Stimulated activated CD4-positive, alpha-beta T cell treated with anti-CD3 and anti-CD28 coated beads, Interleukin-1b, Interleukin-23, amount 100 ng/mL, for 4 hours (primary cell): ENCODE data around the gene DYNLT5.
"Not testable (repeated sequence)": the region's sequence is repeated elsewhere in the genome, so short reads cannot be mapped to it uniquely, and the experiment has no call there.

ENCODE experiments used
- DNase-seq, 2 donors: peaks; one replicate each; pipeline ENCODE4 v3.0.0-alpha.2; 2020; ENCODE audit warnings: low read depth in 2 of 2

The DYNLT5 gene, protein sequence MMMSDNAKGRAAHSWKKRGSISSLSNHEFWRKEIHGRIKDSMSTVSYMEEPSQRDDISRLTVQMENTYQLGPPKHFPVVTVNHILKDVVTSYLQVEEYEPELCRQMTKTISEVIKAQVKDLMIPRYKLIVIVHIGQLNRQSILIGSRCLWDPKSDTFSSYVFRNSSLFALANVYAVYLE

DNA sequence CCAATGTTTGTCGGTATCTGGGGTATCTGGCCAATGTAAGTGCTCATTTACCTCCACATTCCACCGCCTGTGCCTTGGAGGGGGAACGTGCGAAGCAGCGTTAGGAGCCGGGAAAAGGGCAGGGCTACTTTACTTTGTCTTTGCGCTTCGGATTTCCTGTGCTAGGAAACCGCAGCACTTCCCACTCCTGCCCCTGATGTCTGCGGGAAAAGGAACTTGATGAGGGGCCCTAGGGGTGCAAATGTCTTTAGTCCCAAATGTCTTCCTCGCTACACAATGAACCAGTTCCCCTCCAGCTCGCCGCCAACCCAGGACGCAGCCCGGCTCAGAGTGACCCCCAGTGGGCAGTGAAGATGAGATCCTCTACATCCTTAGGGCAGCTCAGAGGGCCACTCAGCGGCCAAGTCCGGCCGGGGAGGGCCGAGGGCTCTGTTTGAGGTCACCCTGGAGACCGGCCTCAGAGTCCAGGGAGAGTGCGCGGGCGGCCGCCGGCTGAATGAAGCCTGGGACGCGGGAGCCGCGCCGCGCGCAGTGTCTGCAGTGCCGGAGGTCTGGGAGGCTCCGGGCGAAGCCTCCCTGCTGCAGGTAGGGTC lies at the start of gene DYNLT5:
TSS of gene DYNLT5 (plus strand) at position 460 of the 593 bp plus-strand sequence. CDS start 2,200 bp downstream, outside the sequence.
- DNase-seq: no peak

DNA sequence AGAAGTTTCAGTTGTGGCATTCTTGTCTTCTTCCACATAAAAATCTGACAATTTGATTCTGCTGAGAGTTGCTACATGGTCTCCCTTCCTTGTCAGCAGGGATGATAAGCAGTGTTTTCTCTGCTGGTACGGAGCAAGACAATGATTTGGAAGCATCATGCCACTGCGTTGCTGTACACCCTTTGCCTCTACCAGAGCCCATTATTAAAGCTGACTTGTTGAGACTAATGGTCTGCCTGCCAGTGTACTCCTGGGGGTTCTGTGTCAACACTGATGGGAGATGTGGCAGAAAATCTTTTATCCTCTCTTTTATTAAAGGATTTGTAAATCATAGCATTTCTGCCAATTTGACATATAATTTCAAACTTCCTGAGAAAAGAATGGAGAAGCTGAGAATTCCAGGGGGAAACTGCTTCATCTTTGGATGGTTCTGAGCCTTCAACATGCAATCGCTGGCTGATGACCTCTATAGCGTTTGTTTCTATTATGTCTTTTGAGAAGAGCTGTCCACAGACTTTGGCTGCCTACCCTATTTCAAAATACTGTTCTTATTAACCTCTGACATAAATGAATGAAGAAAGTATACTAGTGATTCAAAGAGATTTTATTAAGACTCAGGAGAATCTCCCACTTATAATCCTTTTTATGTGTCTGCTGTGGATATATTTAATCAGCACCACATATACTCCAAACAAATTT lies 47.9 kb upstream of the DYNLT5 start:
- no peak for DNase-seq

DNA sequence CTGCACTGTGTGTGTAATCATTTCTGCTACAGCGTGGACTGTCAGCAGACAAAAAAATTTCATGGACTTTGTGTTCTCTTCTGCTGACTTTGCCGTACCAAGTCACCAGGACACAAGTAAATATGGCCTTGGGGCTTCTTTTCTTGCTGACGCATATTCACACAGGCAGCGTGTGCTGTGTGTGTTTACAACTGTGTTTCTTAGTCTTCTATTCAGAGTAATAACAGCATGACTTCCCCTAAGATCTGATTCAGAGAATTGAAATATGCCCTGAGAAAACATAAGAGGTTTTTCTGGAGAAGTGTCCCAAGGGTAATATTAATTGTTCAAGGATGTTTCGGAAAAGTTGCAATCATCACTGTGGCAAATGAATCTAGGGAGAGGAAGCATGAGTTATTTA lies 47.1 kb upstream of the DYNLT5 start:
- no peak for DNase-seq

DNA sequence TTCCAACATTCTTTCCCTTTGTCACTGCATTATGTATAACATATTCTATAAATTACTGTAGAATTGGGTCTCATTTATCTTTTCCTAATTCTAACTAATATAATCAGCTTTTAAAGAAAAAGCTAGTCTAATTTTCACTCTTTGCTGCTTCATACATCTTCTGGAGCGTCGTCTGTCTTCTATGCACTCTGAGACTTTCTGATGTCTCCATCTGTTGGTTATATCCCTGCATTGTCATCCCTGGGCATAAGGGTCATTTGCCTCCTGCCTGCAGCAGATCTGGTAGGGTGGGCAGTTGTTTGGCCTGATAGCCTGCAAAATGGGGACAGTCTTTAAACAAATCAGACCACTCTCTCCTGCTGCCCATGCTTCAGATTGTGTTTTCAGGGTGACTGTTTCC lies 40.8 kb upstream of the DYNLT5 start:
- no peak for DNase-seq

DNA sequence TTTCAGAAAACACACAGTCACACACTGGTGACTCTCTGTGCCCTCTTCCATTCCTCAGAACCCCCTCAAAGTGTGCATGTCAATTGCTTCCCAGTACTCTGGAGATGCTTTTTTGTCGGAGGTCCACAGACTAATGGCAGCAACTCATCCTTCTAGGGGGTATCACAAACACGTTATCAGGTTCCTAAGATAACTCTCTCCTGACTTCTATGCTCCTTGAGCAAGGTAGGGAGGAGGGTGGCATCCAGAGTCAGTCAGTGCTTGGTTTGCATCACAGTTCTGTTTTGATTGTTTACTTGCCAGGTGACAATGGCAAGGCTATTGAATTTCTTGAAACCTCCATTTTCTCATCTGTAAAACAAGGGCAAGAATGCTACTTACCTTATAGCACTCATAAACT lies 39.4 kb upstream of the DYNLT5 start:
- no peak for DNase-seq

DNA sequence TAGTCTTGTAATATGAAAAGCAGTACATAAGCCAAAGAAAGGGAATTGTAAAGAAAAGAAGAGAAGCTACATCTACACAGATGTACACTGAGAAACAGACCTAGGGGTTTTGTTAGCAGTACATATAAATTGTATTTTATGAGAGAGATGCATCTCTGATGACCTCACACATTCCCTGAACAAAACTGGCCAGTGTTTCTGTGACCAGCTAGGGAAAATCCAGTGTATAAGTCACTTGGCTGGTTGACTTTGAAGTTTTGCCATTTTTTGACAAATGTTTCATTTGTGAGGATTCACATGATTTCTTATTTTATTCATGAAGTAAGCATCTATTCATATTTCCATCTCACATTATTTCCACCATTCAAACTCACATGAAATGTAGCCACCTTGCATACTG lies 28.3 kb upstream of the DYNLT5 start:
- DNase-seq: no peak

DNA sequence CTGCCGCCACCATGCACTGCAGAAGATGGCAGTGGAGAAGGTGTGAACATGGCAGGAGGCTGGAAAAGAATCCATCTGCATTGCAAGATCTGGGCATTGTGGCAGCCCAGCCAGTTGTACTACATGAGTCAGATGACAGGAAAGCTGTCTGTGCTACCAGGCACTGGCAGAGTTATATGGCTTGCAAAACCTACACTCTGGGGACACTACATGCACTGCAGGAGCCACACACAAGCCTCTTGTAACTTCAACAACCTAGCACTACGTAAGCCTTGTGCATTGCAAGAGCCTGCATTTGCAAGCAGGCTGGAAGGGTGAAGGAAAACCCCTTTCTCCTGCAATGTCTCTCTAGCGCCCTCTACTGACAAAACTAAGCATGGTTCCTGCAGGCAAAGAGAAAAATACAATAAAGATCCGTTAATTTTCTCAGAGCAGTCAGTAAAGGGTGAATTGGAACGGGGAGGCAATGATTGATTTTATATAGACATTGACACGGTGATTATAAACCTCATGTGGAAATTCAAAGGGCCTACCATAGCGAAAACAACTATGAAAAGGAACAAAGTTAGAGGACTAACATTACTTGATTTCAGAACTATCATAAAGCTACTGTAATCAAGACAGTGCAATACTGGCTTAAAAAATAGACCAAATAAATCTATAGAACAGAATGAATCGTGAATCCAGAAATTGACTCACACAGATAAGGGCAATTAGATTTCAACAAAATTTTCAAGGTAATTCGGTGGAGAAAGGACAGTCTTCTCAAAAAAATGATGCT lies 26.2 kb upstream of the DYNLT5 start:
- peak in 1 of 2 donors; percentile 39 for DNase-seq

DNA sequence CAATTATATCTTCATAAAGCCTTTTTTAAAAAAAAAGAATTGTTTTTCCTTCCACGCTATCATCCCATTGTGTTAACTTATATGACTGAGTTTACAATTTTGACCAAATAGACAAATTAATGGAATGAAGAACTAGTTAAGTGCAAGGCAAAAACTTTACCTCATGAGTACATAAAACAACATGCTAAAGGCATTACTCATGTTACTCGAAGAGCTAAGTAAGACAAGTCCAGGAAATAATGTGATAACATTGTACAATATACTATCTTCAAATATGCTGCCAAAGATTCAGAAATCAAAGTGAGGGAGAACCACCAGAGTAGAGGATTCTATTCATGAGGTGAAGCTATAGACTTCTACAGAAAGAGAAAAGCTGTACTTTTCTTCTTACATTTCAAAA lies 24.2 kb upstream of the DYNLT5 start:
- DNase-seq: no peak

DNA sequence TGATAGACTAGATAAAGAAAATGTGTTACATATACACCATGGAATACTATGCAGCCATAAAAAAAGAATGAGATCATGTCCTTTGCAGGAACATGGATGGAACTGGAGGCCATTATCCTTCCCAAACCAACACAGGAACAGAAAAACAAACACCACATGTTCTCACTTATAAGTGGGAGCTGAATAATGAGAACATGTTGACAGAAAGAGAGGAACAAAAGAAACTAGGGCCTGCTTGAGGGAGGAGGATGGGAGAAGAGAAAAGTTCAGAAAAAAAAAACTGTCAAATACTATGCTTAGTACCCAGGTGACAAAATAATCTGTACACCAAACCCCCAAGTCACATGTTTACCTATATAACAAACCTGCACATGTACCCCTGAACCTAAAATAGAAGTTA lies 23.5 kb upstream of the DYNLT5 start:
- not testable (repeated sequence) for DNase-seq

DNA sequence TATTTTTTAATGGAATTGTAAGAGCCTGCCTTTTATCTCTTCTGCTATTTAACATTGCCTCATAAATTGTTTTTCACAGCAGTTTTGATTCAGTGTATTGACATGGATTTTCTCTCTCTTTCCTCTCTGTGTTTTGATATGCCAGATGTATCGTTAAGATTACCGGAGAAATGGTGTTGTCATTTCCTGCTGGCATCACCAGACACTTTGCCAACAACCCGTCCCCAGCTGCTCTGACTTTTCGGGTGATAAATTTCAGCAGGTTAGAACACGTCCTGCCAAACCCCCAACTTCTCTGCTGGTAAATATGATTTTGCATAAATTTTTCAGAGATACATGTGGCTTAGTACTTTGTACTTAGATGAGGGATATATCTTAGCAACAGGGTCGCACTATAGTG lies 23.1 kb upstream of the DYNLT5 start:
- DNase-seq: no peak

DNA sequence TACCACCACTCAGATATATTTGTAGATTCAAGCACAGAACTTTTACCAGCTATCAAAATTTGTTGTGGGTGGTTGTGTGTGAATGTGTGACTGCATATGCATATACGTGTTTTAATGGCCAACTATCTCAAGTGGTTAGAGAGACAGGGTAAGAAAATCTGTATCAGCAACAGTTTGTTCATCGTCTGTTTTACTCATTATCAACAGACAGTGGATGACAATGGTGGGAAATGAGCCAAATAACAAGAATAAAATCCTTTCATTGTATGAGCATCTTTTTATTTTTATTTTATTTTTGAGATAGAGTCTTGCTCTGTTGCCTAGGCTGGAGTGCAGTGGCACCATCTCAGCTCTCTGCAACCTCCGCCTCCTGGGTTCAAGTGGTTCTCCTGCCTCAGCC lies 22.7 kb upstream of the DYNLT5 start:
- no peak for DNase-seq

DNA sequence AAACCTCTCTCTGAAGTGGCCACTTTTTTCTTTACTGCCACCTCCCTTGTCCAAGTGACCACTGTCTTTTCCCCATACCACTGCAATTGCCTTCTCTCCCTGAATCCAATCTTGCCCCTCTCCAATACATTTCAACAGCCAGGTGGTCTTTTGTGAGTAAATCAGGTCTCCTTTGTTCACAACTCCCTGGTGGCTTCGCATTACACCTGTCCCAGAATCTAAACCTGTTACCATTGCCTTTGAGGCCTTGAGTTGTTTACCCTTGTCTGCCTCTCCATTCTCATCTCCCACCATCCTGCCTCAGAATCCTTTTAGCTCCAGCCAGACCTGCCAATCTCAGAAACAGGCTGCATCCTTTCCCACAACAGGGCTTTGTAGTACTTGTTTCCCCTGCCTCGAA lies 21.8 kb upstream of the DYNLT5 start:
- DNase-seq: no peak

DNA sequence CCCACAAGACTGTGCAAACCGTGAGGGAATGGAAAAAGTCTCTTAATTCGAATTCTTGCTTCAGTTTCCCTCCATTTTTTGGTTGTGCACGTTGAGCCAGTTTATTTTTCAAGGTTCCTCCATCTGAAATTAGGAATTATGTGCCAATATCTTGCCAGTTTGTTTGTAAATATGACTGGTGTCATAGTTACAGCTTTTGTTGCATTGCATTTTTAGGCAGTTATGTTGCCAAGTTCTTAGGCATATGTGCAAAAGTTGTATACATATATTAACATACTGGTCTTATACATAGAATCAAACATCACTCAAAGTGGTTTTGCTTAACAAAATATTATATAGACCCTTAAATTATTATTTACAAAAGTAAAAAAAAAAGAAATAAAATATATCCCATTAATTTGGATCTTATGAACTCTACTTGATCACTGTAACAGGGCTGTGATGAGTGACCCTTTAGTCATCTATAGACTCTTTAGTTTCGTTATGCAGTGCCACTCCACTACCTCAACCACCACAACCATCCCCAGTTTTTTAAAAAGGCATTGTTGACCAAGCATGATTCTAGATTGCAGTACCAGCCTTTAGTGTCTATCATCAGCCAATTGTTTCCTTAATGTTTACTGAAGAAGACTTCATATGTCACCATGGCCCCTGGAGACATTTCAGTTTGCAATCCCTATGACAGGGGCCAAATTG lies 20.9 kb upstream of the DYNLT5 start:
- no peak for DNase-seq

DNA sequence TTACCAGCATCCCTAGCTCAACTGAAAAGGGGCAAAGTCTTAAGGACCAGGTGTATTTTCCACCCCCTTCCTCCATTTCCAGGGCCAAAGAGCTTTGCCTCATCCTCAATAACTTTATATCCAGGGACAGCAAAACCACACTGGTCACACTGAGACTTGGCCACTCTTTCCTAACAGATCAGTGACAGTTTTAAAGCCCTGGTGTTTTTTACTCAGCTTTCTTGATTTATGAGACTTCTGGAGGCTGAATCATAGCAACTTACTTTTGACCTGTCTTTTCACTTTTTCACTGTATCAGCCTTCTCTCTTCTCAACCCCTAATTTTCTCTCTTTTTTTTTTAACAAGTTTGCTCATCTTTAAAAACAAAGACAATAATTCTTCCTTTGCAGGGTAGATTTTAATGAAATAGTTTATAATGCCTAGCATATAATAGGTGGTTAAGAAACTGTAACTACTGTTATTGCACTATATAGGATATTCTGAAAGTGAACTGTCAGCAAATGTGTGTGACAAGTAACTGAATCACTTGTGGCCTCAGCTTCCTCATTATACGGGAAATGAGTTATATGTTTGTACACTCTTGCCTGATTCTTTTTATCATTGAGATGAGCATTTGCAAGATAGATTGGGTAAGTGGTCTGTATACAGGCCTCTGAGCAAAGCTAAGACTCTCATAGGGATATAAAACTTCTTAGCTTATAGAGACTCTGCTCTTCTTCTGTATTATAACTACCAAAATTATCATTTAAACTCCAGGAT lies 19.7 kb upstream of the DYNLT5 start:
- DNase-seq: no peak

DNA sequence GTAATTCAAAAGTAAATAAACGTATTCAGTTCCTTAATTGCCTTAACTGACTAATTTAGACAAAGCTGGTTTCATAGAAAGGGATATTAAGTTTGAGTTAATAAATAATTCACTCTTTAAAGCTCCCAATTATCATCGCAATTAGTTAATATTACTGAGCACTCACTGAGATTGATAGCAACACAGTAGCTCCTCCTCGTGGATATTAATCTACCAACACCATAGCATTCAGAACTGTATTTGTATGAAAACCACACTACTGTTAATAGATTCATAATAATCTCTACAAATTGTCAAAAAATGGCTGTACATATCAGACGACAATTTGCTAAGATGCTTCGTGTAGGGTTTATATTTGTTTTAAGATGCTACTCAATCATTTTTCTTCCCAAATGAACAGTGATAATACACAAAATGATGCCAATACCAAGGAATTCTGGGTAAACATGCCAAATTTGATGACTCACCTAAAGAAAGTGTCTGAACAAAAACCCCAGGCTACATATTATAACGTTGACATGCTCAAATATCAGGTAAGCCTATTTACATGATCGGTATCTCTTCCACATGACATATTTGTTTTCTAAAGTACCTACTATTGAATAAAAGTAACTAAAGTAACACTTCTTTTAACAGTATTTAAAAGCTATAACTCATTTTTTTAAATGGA lies 18.8 kb upstream of the DYNLT5 start:
- DNase-seq: no peak

DNA sequence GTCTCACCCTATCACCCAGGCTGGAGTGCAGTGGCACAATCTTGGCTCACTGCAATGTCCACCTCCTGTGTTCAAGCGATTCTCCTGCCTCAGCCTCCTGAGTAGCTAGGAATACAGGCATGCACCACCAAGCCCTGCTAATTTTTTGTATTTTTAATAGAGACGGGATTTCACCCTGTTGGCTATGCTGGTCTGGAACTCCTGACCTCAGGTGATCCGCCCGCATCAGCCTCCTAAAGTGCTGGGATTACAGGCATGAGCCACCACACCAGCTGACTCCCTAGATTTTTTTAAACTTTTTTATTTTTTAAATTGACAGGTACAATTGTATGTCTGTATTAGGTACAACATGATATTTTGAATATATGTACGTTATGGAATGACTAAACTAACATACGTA lies 17.7 kb upstream of the DYNLT5 start:
- not testable (repeated sequence) for DNase-seq

DNA sequence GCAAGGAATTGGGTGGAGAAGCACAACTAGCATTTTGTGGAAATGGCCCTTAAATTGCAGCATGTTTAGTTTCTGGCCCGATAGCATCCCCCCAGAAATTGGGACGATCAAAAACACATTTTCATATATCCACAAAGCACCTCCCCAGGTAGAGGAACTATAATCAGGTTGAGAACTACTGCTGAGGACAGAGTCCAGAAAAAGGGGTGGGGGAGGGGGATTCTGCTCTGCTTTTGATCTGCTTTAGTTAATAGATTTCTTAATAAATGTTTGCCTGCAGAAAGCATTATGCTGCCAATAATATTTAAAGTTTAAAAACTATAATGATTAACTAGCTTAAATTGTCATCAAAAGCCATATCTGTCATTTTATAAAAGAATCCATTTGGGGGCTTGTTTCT lies 14.4 kb upstream of the DYNLT5 start:
- no peak for DNase-seq

DNA sequence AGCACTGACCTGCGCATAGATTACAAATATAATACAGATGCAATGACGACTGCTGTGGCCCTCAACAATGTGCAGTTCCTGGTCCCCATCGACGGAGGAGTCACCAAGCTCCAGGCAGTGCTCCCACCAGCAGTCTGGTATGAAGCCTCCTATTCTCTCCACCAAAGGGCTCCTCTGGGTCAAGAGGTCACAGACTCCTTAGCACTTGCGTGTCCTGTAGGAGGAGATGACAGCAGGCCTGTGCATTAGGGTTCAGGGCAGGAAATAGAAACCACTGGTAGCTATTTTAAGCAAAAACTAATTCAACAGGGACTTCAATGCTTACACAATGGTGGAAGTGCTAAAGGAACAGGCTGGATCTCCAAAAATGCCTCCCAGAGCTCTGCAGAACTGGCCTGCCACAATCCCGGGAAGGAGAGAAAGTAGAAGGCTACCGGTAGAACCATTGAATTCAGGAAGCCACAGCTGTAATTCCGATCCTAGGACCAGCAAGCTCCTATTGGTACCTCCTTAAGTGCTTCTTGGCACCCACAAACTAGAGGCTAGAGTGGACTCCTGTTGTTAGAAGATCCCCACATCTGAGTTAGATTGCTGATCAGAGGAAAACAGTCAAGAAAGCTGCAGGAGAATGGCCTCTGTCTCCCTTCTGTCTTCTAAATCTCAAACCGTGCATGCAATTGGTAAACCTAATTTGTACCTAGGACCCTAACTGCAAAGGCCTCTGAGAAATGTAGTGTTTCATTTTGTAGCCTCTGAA lies 12.7 kb upstream of the DYNLT5 start:
- no peak for DNase-seq

DNA sequence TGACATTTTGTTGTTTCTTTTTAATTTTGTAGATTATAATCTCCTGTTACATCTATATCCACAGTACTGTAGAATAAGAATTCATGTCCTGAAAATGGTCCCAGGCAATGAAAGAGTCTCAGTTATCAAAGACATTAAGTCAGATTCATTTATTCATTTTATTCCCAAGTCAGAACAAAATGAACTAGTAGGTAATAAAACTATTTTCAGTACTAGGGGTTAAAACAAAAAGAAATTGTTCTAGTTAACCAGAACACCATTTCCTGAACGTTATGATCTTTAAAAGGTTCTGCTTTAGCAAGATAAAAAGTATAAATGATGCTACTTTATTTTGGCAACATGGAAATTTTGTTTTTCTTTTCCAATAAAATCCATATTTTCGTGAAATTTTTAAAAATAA lies 6.8 kb upstream of the DYNLT5 start:
- DNase-seq: no peak

DNA sequence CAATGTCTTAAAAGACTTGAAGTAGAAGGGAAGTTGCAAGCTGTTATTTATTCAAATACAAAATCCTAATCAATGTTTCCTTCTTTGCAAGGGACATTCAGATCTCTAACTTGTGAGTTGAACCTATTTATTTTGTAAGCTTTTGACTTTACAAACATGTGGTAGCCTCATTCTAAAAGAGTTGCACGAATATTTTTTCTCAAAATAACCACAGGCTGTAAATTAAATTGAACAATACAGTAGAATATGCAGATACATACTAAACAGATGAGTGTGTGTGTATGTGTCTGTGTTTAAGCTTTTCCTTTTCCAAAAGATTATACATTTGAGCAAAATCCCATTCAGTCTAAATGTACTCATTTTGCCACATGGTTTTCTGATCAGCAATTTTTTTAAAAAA lies 4.8 kb upstream of the DYNLT5 start:
- no peak for DNase-seq
